NCI-H82 treated with DMSO at 0.1 percent for 48 hours (cell line): ENCODE measurements around the gene PTH2R.

Experiments used
- DNase-seq: peaks from one replicate; lab custom pipeline; 2025; ENCODE audit not compliant: unreplicated experiment; lab: John Stamatoyannopoulos, UW

The PTH2R gene

DNA sequence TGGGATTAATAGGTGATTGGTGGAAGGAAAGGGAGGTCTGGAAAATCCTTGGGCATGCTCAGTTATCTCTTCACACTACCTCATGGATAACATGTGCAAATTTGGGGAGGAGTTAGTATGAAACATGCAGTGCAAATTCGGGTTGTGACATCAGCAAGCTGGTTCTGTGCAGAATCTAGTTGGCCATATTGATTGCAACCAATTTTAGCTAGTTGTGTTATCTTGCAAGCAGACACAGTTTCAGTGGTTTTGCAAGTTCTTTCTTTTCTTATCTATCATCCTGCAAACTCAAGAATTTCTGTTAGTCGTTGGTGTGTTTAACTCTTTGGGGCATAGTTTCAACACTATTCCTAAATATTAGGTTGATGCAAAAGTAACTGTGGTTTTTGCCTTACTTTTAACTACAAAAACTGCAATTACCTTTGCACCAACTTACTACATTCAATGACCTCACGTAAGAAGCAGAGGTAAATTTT lies 135.4 kb downstream of the PTH2R start:
- DNase-seq = no peak

DNA sequence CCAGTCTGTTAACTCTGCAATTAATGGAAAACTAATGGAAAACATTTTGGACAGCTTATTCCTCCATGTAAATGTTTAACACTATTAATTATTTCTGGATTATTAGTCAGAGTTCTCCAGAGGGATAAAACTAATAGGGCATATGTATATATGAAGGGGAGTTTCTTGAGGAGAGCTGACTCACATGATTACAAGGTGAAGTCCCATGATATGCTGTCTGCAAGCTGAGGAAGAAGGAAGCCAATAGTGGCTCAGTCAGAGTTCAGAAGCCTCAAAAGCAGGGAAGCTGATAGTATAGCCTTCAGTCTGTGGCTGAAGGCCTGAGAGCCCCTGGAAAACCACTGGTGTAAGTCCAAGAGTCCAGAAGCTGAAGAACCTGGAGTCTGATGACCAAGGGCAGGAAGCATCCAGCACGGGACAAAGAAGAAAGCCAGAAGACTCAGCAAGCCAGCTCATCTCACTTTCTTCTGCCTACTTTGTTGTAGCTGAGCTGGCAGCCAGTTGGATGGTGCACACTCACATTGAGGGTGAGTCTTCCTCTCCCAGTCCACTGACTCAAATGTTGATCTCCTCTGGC lies 136.0 kb downstream of the PTH2R start:
- DNase-seq = no peak
